DOHH2 (cell line): ENCODE results near the gene TMTC1.

Experiments used
- CTCF ChIP-seq: fragments of 200-600 bp; sonication (generic); IDR thresholded peaks from one replicate; pipeline ENCODE4 v1.5.1; 2014; ENCODE audit warnings: antibody characterized with exemption, mild to moderate bottlenecking, low read depth, low read length; ENCODE audit not compliant: poor library complexity, severe bottlenecking
- EZH2phosphoT487 ChIP-seq: fragments of 200-600 bp; sonication (generic); IDR thresholded peaks from 2 replicates; pipeline ENCODE4 v1.6.1; 2017; ENCODE audit warnings: borderline replicate concordance, mild to moderate bottlenecking, antibody characterized with exemption, low read length, moderate library complexity, mixed read lengths

GRCh38 chr12:29725587-29726320 is 58.0 kb downstream of the TMTC1 start:
- TF ChIP-seq CTCF = no peak
- no peak for TF ChIP-seq EZH2phosphoT487
